OCI-LY1 (cell line): ENCODE results near the gene ST6GALNAC5.

Experiments used
- EZH2 ChIP-seq: fragments of 200-600 bp; sonication (generic), shearing (Covaris generic); IDR thresholded peaks from 2 replicates; pipeline ENCODE4 v1.8.0; 2017; ENCODE audit warnings: borderline replicate concordance, mixed run types, mild to moderate bottlenecking, antibody characterized with exemption, low read length, moderate library complexity, mixed read lengths
- TF ChIP-seq, protein P1 (sequence below): fragments of 200-600 bp; sonication (generic), shearing (Covaris generic); IDR thresholded peaks from 2 replicates; pipeline ENCODE4 v1.5.1; 2017; ENCODE audit warnings: mild to moderate bottlenecking, antibody characterized with exemption, low read length, moderate library complexity, mixed read lengths

DNA sequence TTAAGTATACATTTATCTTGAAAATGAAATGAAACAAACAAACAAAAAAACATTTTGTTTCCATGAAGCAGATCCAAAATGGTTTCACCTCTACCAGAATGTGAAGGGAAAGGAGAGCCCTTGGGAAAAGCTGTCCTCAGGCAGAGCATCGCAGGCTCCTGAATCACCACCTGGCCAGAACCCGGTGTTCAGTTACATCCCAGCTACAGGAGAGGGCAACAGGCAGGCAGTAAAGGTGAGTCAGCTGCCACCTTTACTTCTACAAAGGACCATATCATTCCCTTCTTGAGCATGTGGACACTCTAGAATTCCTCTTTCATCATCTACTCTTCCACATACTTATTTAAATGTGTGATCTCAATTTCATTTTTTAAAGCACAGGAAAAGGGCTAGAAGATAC, 200.7 kb downstream of the ST6GALNAC5 start:
- TF ChIP-seq, protein P1, sequence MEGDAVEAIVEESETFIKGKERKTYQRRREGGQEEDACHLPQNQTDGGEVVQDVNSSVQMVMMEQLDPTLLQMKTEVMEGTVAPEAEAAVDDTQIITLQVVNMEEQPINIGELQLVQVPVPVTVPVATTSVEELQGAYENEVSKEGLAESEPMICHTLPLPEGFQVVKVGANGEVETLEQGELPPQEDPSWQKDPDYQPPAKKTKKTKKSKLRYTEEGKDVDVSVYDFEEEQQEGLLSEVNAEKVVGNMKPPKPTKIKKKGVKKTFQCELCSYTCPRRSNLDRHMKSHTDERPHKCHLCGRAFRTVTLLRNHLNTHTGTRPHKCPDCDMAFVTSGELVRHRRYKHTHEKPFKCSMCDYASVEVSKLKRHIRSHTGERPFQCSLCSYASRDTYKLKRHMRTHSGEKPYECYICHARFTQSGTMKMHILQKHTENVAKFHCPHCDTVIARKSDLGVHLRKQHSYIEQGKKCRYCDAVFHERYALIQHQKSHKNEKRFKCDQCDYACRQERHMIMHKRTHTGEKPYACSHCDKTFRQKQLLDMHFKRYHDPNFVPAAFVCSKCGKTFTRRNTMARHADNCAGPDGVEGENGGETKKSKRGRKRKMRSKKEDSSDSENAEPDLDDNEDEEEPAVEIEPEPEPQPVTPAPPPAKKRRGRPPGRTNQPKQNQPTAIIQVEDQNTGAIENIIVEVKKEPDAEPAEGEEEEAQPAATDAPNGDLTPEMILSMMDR: no peak
- TF ChIP-seq EZH2: no peak
